Stomach smooth muscle (tissue), 2 donors: ENCODE data around the gene PACSIN2.

Source experiments
- H3K27ac ChIP-seq: one replicate; pipeline ENCODE4 v1.7.0; 2013; ENCODE audit warnings: mild to moderate bottlenecking, low read length, inconsistent platforms
- H3K27me3 ChIP-seq, 2 donors: one replicate each; pipeline ENCODE4 v1.7.0; 2013; ENCODE audit warnings: low read length in 2 of 2; ENCODE audit not compliant: insufficient read depth in 2 of 2, control insufficient read depth in 1 of 2
- H3K36me3 ChIP-seq, 2 donors: one replicate each; pipeline ENCODE4 v1.7.0; 2013; ENCODE audit warnings: low read length in 2 of 2; ENCODE audit not compliant: control insufficient read depth in 2 of 2, insufficient read depth in 2 of 2
- H3K4me1 ChIP-seq: one replicate; pipeline ENCODE4 v1.7.0; 2013; ENCODE audit warnings: low read length; ENCODE audit not compliant: control insufficient read depth, insufficient read depth
- H3K4me3 ChIP-seq, 2 donors: one replicate each; pipeline ENCODE4 v1.7.0; 2013; ENCODE audit warnings: low read length in 2 of 2
- H3K9ac ChIP-seq, 2 donors: one replicate each; pipeline ENCODE4 v1.7.0; 2013; ENCODE audit warnings: low read length in 2 of 2, mild to moderate bottlenecking in 1 of 2
- H3K9me3 ChIP-seq, 2 donors: one replicate each; pipeline ENCODE4 v1.7.0; 2013; ENCODE audit warnings: low read length in 2 of 2; ENCODE audit not compliant: control insufficient read depth in 2 of 2
- donor health status: healthy.
- donor health status: Pancreatic carcinoma.

PACSIN2 gene

DNA sequence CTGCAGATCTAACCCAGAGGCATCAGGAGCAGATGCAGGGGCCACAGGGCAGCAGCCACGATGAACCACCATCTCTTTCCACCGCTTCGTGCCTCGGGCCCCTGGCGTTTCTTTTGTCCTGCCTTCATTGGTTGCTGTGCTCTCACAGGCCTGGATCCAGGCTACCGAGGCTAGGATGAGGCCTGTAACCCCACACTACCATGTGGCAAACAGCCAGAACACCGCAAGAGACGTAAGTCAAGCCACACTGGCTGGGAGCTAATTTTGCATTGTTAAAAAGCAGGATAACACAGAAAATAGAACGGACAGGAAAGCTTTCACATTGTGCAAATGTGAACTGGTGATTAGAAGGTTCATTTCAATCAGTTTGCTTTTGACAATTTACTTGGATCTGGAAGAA, 142.1 kb downstream of the PACSIN2 start:
- peaks cover 13% of the 10 kb centered on the region for H3K4me1 ChIP-seq
- peaks cover 43 to 57% of the 10 kb centered on the region in 2 donors for H3K36me3 ChIP-seq
- H3K9ac ChIP-seq: no peak overlapping the region
- H3K9me3 ChIP-seq: no peaks in the 10 kb centered on the region
- H3K4me3 ChIP-seq: no peak overlapping the region
- no peaks in the 10 kb centered on the region for H3K27me3 ChIP-seq
- no peak overlapping the region for H3K27ac ChIP-seq

- Histone ChIP-seq H3K27ac (no peak overlapping the region), H3K4me1 (peaks cover 18% of the 10 kb centered on the region), H3K4me3 (no peak overlapping the region), H3K9me3 (no peaks in the 10 kb centered on the region), H3K9ac (no peak overlapping the region), H3K36me3 (peaks cover 34 to 44% of the 10 kb centered on the region in 2 donors), H3K27me3 (no peaks in the 10 kb centered on the region)
Measured at GRCh38 chr22:42871146-42872050, 143.6 kb downstream of the PACSIN2 start.

DNA sequence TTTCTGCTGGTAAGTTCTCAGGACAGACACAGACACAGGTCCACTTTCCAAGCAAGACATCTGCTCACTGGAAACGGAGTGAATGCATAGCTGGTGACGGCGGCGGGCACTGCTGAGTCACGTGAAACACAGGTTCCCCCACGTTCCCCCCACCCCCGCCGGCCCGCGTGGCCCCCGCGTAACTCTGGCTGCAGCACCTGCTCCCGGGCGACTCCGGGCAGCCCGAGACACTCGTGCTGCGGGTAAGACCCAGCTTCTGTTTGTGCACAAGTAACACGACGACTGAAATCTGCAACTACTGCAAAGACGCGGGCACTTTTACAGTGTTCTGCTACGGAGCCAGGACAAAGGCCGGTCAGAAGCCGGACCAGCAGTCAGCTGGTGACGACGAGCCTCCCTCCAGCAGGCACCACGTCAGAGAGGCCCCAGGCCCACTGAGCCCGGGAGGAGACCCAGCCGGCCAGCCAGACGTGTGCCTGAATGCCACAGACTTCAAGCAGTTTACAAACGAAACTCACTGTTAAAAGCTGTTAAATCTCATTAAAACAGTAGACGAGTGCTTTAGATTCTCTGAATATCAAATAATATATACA, 145.0 kb downstream of the PACSIN2 start:
- no peaks in the 10 kb centered on the region for H3K27me3 ChIP-seq
- H3K4me1 ChIP-seq: peaks cover 18% of the 10 kb centered on the region
- H3K27ac ChIP-seq: no peak overlapping the region
- H3K9ac ChIP-seq: no peak overlapping the region
- no peaks in the 10 kb centered on the region for H3K9me3 ChIP-seq
- no peak overlapping the region for H3K4me3 ChIP-seq
- H3K36me3 ChIP-seq: peaks cover 29 to 37% of the 10 kb centered on the region in 2 donors

DNA sequence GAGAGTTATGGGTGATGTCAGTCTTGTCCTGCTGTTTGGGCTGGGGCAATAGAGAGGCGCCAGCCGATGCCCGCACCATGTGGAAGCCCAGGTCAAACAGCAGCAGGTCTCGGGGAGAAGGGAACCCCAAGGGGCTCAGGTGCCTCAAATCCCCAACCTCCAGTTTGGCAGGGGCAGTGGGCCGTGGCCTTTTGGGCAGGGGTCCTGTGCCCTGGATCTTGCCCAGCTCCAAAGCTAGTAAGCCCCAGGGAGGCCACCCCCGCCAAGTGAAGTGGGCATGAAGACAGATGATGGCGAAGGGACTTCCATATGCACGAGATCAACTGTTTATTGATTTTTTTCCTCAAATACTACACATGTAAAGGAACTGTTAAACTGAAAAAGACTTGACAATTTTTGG, 145.5 kb downstream of the PACSIN2 start:
- peaks cover 18% of the 10 kb centered on the region for H3K4me1 ChIP-seq
- no peaks in the 10 kb centered on the region for H3K9me3 ChIP-seq
- H3K27me3 ChIP-seq: no peaks in the 10 kb centered on the region
- H3K9ac ChIP-seq: no peak overlapping the region
- peak overlapping the region; percentile 64 for H3K27ac ChIP-seq
- H3K4me3 ChIP-seq: no peak overlapping the region
- H3K36me3 ChIP-seq: peaks cover 28 to 36% of the 10 kb centered on the region in 2 donors

GRCh38 chr22:42868751-42869251, 146.1 kb downstream of the PACSIN2 start:
- H3K9ac ChIP-seq: no peak overlapping the region
- H3K4me1 ChIP-seq: peaks cover 18% of the 10 kb centered on the region
- no peaks in the 10 kb centered on the region for H3K9me3 ChIP-seq
- H3K27me3 ChIP-seq: no peaks in the 10 kb centered on the region
- peak overlapping the region; percentile 64 for H3K27ac ChIP-seq
- H3K36me3 ChIP-seq: peaks cover 22 to 31% of the 10 kb centered on the region in 2 donors
- H3K4me3 ChIP-seq: no peak overlapping the region

DNA sequence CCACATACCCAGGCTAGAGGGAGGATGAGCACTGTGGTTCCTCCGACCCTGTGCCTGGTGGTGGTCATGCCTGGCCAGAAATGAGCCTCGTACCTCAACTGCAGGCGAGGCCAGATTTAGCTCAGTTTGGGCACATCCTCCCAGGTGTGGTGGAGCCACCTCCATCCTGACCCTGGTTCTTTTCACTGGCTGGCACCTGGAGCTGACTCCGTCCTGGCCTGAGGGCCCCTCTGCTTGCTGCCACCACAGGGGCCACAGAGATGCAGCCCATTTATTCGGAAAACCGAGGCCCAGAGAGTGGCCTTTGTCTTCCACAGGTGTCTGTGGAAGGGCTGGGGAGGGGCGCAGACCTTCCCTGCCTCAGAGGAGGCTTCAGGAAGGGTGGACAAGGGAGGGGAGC, 148.8 kb downstream of the PACSIN2 start:
- Histone ChIP-seq H3K9me3 (no peaks in the 10 kb centered on the region), H3K9ac (no peak overlapping the region), H3K27ac (no peak overlapping the region), H3K27me3 (no peaks in the 10 kb centered on the region), H3K36me3 (peaks cover 6 to 10% of the 10 kb centered on the region in 2 donors), H3K4me1 (peaks cover 18% of the 10 kb centered on the region), H3K4me3 (no peak overlapping the region)

GRCh38 chr22:42865536-42865935, 149.4 kb downstream of the PACSIN2 start:
- Histone ChIP-seq H3K27ac (no peak overlapping the region), H3K9ac (no peak overlapping the region), H3K27me3 (no peaks in the 10 kb centered on the region), H3K9me3 (no peaks in the 10 kb centered on the region), H3K4me1 (peaks cover 18% of the 10 kb centered on the region), H3K36me3 (peaks cover 1 to 4% of the 10 kb centered on the region in 2 donors), H3K4me3 (no peak overlapping the region)

GRCh38 chr22:42863349-42863961, 151.5 kb downstream of the PACSIN2 start:
- Histone ChIP-seq H3K4me3 (no peak overlapping the region), H3K9ac (no peak overlapping the region), H3K9me3 (no peaks in the 10 kb centered on the region), H3K27me3 (no peaks in the 10 kb centered on the region), H3K36me3 (no peaks in the 10 kb centered on the region), H3K4me1 (peaks cover 7% of the 10 kb centered on the region), H3K27ac (no peak overlapping the region)

DNA sequence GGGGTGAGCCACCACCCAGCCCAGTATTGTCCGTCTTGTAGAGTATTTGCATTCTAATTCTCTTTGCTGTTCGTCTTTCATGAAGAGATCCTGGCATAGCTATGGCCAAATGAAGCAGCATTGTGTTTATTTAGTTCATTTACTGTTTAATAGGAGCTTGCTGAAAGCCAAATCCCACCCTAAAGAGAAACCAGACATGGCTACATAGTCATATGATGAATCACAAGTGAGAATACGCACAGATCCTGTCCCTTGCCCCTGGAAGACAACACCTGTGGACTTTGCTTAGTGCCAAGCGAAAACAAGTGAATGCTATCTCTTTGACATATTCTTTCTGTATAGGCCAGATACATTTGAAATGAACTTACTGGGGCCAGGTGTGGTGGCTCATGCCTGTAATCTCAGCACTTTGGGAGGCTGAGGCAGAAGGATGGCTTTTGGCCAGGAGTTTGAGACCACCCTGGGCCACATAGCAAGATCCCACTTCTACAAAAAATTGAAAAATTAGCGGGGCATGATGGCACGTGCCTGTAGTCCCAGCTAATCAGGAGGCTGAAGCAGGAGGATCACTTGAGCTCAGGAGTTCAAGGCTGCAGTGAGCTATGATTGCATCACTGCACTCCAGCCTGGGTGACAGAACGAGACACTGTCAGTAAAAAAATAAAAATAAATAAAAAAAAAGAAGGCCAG, 152.8 kb downstream of the PACSIN2 start:
- H3K27ac ChIP-seq: no peak overlapping the region
- H3K36me3 ChIP-seq: no peaks in the 10 kb centered on the region
- H3K27me3 ChIP-seq: no peaks in the 10 kb centered on the region
- no peak overlapping the region for H3K4me3 ChIP-seq
- no peak overlapping the region for H3K9ac ChIP-seq
- H3K4me1 ChIP-seq: peaks cover 8% of the 10 kb centered on the region
- H3K9me3 ChIP-seq: no peaks in the 10 kb centered on the region

GRCh38 chr22:42860968-42861367, 154.0 kb downstream of the PACSIN2 start:
- Histone ChIP-seq H3K4me3 (no peak overlapping the region), H3K4me1 (peaks cover 10% of the 10 kb centered on the region), H3K9me3 (no peaks in the 10 kb centered on the region), H3K27ac (no peak overlapping the region), H3K36me3 (no peaks in the 10 kb centered on the region), H3K27me3 (no peaks in the 10 kb centered on the region), H3K9ac (no peak overlapping the region)
